NCI-H1048 (cell line): ENCODE data around the gene BNIP1.
"Not testable (repeated sequence)": the region's sequence is repeated elsewhere in the genome, so short reads cannot be mapped to it uniquely, and the experiment has no call there.

Source experiments
- DNase-seq: peaks from one replicate; lab custom pipeline; 2025; lab: John Stamatoyannopoulos, UW

The BNIP1 gene, protein sequence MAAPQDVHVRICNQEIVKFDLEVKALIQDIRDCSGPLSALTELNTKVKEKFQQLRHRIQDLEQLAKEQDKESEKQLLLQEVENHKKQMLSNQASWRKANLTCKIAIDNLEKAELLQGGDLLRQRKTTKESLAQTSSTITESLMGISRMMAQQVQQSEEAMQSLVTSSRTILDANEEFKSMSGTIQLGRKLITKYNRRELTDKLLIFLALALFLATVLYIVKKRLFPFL

DNA sequence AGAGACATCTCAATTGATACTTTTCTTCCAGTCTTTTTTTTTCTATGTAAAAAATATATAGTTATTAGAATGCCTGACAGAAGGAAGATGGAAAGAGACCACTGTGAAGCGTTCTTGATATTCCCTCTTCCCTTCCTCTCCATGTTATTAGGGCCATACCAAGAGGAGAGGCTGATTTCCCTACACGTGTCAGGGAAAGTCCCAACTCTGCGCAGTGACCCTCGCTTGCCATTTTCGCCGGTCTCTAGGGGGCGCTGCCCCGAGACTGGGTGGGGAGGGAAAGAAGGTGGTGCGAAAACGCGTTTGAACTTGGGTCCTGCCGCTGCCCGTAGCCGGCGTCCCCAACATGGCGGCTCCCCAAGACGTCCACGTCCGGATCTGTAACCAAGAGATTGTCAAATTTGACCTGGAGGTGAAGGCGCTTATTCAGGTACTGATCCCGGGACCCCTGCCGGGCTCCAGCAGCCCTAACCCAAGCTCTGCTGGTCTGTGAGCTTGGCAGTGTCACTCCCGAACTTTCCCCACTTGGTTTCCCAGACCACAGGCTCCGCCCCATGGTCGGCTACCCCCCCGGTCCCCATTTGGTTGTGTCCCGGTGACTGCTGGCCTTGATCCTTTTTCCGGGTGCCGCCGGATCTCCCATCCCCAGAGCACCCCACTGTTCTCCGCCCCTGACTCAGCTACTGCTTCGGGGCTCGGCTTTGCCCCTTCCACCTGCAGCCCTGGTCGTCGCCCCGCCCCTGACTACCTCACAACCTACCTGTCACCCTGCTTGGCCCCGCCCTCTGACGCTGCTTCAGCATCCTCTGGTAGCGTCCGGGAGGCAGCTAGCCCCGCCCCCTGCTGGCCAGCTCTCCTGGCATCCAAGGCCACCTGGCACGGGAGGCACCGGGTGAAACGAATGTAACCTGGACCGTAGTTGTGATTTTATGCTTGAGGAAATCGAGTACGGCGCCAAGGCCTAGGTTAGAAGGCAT lies at the start of gene BNIP1:
Gene BNIP1 (plus strand): TSS at position 332 of the 977 bp plus-strand sequence. CDS start 15 bp downstream, at position 347.
- peak; percentile 89 for DNase-seq

DNA sequence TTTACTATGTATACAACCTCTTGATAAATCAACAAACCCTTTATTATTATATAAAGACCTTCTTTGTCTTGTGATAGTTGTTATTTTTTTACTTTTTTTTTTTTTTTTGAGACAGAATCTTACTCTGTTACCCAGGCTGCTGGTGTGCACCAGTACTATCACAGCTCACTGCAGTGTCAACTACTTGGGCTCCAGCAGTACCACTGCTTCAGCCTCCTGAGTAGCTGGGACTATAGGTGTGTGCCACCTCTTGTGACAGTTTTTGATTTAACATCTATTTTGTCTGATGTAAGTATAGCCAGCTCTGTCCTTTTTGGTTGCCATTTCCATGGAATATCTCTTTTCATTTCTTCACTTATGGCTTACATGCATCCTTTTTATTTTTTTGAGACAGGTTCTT lies 45.5 kb upstream of the BNIP1 start:
- DNase-seq, result no peak

DNA sequence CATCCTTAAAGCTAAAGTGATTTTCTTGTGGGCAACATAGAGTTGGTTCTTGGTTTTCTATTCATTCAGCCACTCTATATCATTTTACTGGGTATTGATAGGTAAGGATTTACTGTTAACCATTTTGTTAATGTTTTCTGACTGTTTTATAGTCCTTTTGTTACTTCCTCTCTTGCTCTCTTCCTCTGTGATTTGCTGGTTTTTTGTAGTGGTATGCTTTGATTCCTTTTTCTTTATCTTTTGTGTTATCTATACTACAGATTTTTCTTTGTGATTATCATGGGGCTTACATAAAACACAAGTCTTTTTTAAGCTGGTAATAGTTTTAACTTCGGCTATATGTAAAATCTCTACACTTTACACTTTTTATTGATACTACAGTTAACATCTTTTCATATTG lies 44.9 kb upstream of the BNIP1 start:
- no peak for DNase-seq

DNA sequence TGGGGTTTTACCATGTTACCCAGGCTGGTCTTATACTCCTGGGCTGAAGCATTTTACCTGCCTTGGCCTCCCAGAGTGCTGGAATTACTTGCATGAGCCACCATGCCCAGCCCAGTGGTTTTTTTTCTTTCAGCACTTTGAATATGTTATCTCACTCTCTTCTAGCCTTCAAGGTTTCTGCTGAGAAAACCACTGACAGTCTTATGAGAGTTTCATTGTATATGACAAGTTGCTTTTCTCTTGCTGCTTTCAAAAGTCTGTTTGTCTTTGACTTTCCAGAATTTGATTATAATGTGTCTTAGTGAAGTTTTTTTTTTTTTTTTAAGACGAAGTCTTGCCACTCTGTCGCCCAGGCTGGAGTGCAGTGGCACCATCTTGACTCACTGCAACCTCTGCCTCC lies 43.1 kb upstream of the BNIP1 start:
- DNase-seq, result no peak

DNA sequence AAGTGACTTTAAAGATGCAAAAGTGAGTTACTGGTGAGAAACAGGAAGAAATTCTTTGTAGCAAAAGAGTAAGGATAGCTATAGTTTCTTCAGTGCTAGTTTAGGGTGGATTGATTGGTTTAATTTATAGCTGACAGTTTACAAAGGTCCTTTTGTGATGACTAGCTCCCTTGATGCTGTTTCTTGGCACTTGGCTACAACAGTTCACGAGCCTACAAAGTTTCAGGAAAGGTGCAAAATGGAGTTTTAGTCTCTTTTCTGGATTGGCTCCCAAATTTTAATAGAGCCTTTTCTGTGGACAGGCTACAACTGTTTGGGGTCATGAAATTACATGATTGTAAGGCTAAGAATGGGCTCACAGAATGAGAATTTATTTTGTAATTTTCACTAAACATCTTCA lies 40.9 kb upstream of the BNIP1 start:
- no peak for DNase-seq

DNA sequence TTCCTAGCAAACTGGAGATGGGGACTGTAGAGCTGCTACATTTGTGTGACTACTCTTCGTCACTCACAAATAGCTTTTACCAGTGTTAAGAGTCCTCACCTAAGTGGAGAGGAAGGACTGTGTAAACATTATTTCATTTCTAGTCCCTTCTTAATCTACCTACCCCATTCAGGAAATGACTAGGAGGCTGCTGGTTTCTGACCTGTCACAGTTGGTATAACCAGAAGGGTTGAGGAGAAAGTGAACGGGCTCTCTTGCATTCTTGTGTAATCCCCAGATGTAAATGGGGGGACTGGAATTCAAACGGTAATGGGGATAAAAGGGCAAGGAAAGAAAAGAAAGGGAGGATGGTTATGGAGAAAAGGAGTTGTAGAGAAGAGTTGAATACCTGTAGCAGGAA lies 35.4 kb upstream of the BNIP1 start:
- no peak for DNase-seq

DNA sequence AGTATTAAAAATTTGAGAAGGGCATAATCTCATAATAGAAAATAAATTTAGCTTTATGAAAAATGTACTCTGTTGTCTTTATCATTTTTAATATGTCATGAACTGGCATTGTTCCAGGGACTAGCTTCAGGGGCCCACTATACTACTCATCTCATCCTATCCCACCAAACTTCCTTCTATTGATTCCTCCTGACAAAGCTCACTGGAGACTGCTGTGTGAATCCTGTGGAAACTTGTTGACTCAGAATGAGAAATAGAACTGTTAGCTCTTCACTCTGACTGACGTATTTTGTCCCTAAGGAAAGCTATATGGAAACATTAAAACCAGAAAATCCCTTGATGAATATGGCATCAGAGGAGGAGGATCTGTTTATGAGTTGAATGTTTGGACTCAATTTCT lies 29.8 kb upstream of the BNIP1 start:
- DNase-seq, result no peak

DNA sequence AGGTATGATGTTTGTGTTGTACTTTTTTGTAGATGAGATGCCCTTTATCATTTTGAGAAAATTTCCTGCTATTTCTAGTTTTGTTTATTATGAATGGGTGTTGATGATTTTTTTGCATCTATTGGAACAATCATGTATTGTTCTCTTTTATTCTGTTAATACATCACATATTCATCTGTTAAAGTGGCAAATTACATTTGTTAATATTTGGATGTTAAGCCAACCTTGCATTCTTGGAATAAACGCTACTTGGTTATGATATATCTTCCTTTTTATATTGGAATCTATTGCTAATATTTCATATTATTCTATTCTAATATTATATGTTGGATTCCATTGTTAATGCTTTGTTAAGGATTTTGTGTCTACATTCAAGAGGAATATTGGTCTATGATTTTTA lies 24.6 kb upstream of the BNIP1 start:
- DNase-seq, result no peak

DNA sequence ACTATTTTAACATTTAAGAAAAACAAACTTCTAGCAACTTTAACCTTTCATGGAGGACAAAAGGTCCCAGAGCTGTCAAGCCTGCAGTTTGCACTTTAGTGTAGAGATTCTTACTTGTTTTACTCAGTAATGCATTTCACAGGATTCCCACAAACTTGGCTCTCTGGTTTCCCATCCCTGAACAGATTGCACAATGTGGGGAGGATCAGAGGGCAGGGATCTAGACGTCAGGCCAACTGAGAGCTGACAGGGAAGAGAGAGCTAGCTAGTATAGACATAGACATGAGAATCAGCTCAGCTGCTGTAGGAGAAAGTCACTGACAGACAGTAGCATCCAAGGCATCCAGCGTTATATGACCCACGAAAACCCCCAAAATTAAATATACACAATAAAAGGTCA lies 20.9 kb upstream of the BNIP1 start:
- DNase-seq, result no peak

DNA sequence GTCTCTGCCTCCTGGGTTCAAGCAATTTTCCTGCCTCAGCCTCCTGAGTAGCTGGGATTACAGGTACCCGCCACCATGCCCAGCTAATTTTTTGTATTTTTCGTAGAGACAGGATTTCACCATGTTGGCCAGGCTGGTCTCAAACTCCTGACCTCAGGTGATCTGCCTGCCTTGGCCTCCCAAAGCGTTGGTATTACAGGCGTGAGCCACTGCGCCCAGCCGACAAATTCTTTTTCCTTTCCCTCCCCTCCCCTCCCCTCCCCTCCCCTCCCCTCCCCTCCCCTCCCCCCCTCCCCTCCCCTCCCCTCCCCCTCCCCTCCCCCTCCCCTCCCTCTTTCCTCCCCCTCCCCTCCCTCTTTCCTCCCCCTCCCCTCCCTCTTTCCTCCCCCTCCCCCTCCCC lies 12.2 kb upstream of the BNIP1 start:
- not testable (repeated sequence) for DNase-seq

DNA sequence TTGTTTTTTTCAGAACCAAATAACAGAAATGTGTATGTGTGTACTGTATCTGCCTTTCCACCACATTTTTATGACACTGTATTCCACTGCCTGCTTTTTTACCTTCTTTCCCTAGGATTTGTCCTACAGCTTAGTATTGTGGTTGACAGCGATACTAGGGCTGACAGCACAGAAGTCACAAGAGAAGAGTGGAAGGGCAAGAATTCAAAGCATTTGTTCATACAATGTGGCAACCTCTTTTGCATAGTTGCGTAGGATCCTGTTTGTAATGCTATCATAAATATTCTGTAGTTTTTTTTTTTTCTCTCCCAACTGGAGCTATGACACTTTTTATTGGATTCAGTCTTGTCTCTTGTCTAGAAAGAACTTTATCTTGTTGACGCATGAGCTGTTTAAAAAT lies 5.6 kb upstream of the BNIP1 start:
- DNase-seq, result no peak

DNA sequence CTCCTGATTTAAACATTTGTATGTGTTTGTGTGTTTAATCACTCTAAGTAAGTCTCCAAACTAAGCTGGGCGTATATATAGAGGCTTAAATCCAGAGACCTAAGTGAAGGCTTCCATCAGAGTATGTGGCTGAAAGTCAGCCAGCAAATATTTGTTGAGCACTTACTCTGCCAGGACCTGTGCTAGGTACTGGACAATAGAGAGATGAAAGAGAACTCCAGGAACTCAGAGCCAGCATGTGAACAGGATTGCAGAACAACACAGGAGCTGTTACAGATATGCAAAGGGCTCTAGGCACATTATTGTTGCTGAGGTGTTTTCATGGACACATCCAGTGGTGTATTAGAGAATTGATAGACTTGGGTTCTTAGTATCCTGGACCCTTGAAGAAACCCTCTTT lies 4.7 kb upstream of the BNIP1 start:
- no peak for DNase-seq

DNA sequence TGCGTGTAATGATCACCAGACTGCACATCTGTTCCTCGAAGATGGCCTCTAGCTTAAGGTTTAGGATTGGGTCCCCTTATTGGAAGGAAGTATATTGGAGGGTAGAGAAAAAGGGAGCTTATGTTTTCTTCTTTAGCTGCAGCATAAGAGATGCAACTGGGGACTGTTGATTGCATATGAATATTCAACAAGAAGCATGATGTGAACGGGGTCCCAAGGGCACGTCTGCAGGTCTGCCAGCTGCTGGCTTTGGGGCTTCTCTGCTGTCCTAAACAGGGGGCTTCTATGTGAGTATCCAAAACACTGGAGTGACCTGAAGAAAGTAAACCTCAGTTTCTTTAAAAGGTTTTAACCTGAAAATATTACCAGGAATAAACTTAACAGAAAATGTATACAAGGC lies 3.6 kb upstream of the BNIP1 start:
- no peak for DNase-seq

DNA sequence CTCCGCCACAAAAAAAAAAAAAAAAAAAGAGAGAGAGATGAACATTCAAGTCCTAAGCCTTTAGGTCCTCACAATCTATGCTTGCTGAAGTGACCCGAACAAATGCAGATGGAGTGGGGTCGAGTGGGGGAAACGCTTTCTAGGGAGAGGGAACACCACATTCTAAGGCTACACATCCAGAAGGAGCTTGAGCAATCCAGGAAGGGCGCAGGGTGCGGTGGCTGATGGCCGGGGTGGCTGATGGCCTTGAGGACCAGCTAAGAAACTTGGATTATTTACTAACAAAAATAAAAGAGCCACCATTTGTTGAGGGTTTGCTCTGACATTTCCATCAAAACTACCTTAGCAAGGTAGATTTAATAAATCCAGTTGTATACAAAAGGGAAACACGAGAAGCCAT lies 764 bp upstream of the BNIP1 start:
- DNase-seq, result no peak

DNA sequence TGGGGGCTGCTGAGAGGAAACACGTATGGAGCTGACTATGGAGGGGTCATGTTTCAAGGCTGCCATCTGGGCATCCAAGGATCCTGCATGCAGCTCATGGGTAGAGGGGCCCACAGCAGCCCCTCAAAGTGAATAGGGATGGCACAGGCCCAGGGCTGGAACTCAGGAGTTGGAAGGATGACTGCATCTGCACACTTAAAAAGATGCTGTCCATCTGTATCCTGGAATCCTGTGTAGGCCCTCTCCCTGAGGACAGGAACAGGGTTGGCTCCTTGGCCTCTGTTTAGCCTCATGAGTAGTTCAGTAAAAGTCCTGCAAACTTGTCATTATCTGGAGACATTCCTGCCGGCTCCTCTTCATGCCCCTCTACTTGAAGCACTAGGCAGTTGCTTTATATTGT lies 4.0 kb downstream of the BNIP1 start:
- DNase-seq, result no peak

DNA sequence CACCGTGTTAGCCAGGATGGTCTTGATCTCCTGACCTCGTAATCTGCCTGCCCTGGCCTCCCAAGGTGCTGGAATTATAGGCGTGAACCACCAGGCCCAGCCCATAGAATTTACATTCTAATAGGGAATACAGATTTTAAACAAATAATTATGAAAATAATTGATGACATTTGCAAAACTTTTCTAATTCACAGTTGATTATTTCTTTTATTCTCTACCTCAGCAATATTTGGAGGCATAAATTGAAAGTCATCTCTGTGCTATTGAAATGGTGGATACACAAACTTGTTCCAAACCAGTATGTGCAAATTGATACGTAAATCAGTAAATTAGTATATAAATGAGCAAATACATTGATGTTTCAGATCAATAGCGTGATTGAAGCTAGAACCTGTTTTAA lies 8.2 kb downstream of the BNIP1 start:
- no peak for DNase-seq

DNA sequence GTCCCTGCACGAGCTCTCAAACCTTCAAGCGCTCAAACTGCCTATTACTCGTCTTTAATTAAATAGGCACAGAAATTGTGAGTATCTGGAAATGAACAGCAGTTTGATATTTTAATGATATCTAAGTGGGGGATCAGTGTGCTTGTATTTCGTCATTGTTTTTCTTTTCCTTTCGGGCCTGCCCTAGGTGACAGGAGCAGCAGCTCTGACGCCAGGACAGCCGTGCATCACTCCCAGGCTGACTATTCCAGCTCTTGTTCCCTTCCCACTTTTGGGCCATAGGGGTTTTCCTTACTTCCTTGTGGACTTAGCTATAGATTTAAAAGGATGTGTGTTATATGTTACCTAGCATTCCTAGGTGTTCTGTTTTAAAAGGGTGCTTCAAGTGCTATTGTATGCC lies 9.5 kb downstream of the BNIP1 start:
- DNase-seq, result no peak

DNA sequence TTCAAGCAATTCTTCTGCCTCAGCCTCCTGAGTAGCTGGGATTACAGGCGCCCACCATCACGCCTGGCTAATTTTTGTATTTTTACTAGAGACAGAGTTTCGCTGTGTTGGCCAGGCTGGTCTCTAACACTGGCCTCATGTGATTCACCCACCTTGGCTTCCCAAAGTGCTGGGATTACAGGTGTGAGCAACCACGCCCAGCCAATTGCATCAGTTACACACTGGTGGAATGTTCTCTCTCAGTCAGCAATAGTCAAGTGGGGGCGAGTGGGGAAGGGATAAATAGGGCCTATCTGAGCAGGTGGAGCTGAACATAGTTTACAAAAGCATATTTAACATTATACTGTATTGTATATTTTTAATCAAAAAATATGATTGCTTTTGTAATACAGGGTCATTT lies 10.3 kb downstream of the BNIP1 start:
- not testable (repeated sequence) for DNase-seq

DNA sequence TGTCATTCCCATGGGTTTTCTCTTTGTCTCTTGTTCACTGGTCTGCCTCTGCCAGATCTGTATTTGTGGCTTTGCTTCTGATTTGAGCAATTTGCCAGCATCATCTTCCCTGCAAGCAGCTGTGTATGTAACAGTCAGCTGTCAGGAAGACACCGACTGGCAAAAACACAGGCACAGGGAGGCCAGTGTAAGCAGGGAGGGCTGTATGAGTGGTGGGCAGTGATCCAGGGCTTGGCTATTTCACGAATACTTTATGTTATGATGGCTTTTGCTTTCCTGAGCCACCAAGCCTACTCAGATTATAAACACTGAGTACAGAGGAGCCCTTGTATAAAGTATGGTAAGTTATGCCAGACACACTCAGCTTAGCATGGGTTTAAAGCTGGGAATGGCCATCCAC lies 11.6 kb downstream of the BNIP1 start:
- DNase-seq, result no peak

DNA sequence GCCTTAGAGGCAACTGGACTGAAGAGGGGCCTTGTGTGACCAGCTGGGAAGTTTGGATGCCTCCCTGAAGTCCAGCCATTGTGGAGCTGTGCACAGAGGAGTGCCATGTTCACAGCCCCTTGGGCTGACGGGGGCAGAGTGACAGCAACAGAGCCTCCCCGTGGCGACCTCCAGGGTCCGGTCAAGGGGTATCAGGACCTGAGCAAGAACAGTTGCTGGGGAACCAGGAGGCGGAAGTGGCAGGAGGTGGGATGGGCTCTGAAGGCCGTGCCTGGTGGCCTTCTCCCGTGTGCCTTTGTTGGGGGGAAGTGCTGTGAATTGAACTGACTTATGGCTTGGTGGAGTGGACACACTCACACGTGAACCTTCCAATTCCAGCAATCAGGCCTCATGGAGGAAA lies 14.0 kb downstream of the BNIP1 start:
- DNase-seq, result no peak

DNA sequence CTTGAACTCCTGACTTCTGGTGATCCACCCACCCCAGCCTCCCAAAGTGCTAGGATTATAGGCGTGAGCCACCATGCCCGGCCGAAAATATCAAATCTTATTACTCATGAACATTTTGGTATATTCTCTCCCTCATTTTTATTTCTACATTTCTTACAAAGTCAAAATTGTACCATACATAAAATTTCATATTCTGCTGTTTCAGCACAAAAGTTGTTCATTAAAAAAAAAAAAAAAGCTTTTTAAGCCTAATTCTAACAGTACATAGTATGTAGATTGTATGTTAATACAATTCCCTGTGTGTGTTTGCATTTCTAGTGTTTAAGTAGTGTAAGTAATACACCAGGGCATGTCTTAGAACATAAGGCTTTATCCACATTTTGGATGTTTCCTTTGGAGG lies 14.9 kb downstream of the BNIP1 start:
- no peak for DNase-seq

DNA sequence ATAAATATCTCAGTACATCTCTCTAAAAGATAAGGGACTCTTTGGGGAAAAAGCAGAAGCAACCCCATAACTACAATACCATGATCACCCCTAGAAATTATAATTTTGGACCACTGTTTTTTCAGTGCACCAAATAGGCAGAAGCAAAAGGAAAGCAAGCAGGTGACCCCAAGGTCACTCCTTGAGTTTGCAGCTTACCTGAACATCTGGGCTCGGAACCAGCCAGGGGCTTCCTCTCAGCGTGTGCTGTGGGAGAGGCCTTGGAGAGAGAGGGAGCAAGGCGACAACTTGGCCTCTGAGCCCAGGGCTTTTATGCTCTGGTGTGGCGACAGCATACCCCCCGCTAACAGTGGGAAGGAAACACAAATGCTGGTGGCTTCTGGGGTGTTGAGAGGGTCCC lies 16.8 kb downstream of the BNIP1 start:
- no peak for DNase-seq

DNA sequence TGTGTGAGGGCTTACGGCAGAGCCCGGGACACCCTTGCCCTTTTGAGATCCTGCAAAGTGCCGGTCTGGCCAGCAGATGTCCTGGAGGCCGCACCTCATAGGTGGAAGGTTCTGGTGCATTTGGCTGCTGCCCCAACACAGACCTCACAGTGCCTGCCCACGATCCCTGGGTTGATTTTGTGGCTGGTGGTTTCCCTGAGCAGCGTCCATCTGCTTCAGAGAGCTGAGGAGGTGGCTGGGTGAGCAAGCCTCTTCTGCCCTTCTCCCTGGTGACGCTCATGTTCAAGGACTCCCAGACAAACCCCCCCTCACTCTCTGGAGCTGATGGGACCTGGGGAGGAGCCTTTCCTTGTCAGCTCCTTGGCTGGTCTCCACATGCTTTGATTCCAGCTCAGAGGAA lies 18.9 kb downstream of the BNIP1 start:
- no peak for DNase-seq
